ENCODE measurements around the gene SENP5. TPM values are rescaled to one million over a fixed set of nuclear protein-coding genes. Genes with fewer than 3 reads are reported as not detected.

Gene SENP5
- total and polyA plus RNA-seq, 2 experiments from 2014 or later: 16.9 to 36.2 TPM

- peaks cover 6% of the 10 kb centered on the region; the same call in 1 of the 2 replicates for H3K36me3 ChIP-seq (ENCODE audit: low read depth)
- H3K9me2 ChIP-seq (ENCODE audit: insufficient read depth): no peaks in the 10 kb centered on the region
- no peaks in the 10 kb centered on the region for H3K27me3 ChIP-seq (replicated peaks; ENCODE audit: insufficient read depth)
- H3K79me2 ChIP-seq (ENCODE audit: insufficient read depth): peaks cover 94% of the 10 kb centered on the region
- H3K9me3 ChIP-seq (ENCODE audit: low read depth): no peaks in the 10 kb centered on the region
- H4K20me1 ChIP-seq (ENCODE audit: insufficient read depth): no peaks in the 10 kb centered on the region; the same call in 1 of the 2 replicates
- H3K4me2 ChIP-seq (ENCODE audit: unreplicated experiment): no peak overlapping the region
- DNase-seq: no peak
- H3K4me3 ChIP-seq: no peak overlapping the region
- H3F3A ChIP-seq (ENCODE audit: insufficient read depth): 0 out of 2 replicates have a peak, but pooled peaks cover under 1% of the 10 kb centered on the region
- no peak for TF ChIP-seq EZH2 (IDR thresholded peaks at IDR 0.05; ENCODE audit: insufficient read depth, poor library complexity, severe bottlenecking)
- TF ChIP-seq EZH2phosphoT487 (IDR thresholded peaks at IDR 0.05; ENCODE audit: insufficient read depth, low read depth): no peak
- in situ Hi-C loops (cut with MboI): no loop called here
- no peaks in the 10 kb centered on the region for H3K4me1 ChIP-seq (ENCODE audit: insufficient read depth)
- no peak overlapping the region for H3K9ac ChIP-seq
- no peak overlapping the region for H2AFZ ChIP-seq
- H3K27ac ChIP-seq: no peak overlapping the region
- 97 to 99% methylated on average over 13 of the region's 13 CpGs for WGBS, 2 experiments (ENCODE audit: low coverage in 1 of 2, low lambda C conversion rate in 2 of 2, missing lambda C conversion rate in 2 of 2)
These were observed 27.0 kb downstream of the SENP5 start for GRCh38 chr3:196894557-196895295.

GRCh38 chr3:196896229-196896628 is 28.5 kb downstream of the SENP5 start:
- Histone ChIP-seq H3K4me1 (ENCODE audit: insufficient read depth) (no peaks in the 10 kb centered on the region), H2AFZ (no peak overlapping the region), H4K20me1 (ENCODE audit: insufficient read depth) (no peaks in the 10 kb centered on the region), H3F3A (ENCODE audit: insufficient read depth) (no peaks in the 10 kb centered on the region), H3K4me2 (ENCODE audit: unreplicated experiment) (no peak overlapping the region), H3K27me3 (replicated peaks; ENCODE audit: insufficient read depth) (no peaks in the 10 kb centered on the region), H3K4me3 (no peak overlapping the region), H3K9ac (no peak overlapping the region), H3K79me2 (ENCODE audit: insufficient read depth) (peaks cover 89% of the 10 kb centered on the region), H3K9me2 (ENCODE audit: insufficient read depth) (no peaks in the 10 kb centered on the region), H3K27ac (no peak overlapping the region), H3K36me3 (ENCODE audit: low read depth) (peaks cover 14% of the 10 kb centered on the region; the same call in 1 of the 2 replicates), H3K9me3 (ENCODE audit: low read depth) (no peaks in the 10 kb centered on the region)
- DNase-seq: no peak
- WGBS, 2 experiments (ENCODE audit: low coverage in 1 of 2, low lambda C conversion rate in 2 of 2, missing lambda C conversion rate in 2 of 2): 98 to 100% methylated on average over 6 of the region's 6 CpGs
- TF ChIP-seq EZH2 (IDR thresholded peaks at IDR 0.05; ENCODE audit: insufficient read depth, poor library complexity, severe bottlenecking) (no peak), EZH2phosphoT487 (IDR thresholded peaks at IDR 0.05; ENCODE audit: insufficient read depth, low read depth) (no peak)
- in situ Hi-C loops (cut with MboI): no loop called here

DNA sequence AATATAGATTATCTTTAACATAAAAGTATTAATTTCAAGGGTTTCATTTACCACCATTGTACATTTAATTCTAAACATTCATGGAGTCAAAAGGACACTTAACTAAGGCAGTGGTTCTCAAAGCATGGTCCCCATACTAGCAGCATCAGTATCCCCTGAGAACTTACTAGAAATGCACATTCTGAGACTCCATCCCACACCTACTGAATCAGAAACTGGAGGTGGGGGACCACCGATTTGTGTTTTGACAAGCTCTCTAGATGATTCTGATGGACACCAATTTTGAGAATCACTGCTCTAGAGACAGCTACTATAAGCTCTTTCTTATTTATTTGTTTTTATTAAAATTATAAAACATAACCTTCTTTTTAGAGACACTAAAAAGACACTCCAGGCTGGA is 34.0 kb downstream of the SENP5 start:
- Histone ChIP-seq H3K4me2 (ENCODE audit: unreplicated experiment) (no peak overlapping the region), H4K20me1 (ENCODE audit: insufficient read depth) (no peaks in the 10 kb centered on the region), H3K4me1 (ENCODE audit: insufficient read depth) (no peaks in the 10 kb centered on the region), H3K79me2 (ENCODE audit: insufficient read depth) (peaks cover 34% of the 10 kb centered on the region), H3K27ac (no peak overlapping the region), H3K27me3 (replicated peaks; ENCODE audit: insufficient read depth) (no peaks in the 10 kb centered on the region), H3K9me2 (ENCODE audit: insufficient read depth) (no peaks in the 10 kb centered on the region), H3K9me3 (ENCODE audit: low read depth) (no peaks in the 10 kb centered on the region), H3K4me3 (no peak overlapping the region), H3F3A (ENCODE audit: insufficient read depth) (no peaks in the 10 kb centered on the region), H2AFZ (no peak overlapping the region), H3K36me3 (ENCODE audit: low read depth) (peaks cover 51% of the 10 kb centered on the region), H3K9ac (no peak overlapping the region)
- in situ Hi-C loops (cut with MboI): no loop called here
- no peak for DNase-seq
- WGBS, 2 experiments (ENCODE audit: low coverage in 1 of 2, low lambda C conversion rate in 2 of 2, missing lambda C conversion rate in 2 of 2): 100% methylated on average over 1 of the region's 1 CpG
- no peak for TF ChIP-seq EZH2phosphoT487 (IDR thresholded peaks at IDR 0.05; ENCODE audit: insufficient read depth, low read depth)
- TF ChIP-seq EZH2 (IDR thresholded peaks at IDR 0.05; ENCODE audit: insufficient read depth, poor library complexity, severe bottlenecking): no peak

GRCh38 chr3:196902296-196902695 is 34.6 kb downstream of the SENP5 start:
- peaks cover 29% of the 10 kb centered on the region for H3K79me2 ChIP-seq (ENCODE audit: insufficient read depth)
- H3K27me3 ChIP-seq (replicated peaks; ENCODE audit: insufficient read depth): no peaks in the 10 kb centered on the region
- DNase-seq: no peak
- no peak overlapping the region for H3K9ac ChIP-seq
- no peak overlapping the region for H3K4me3 ChIP-seq
- peaks cover 51% of the 10 kb centered on the region for H3K36me3 ChIP-seq (ENCODE audit: low read depth)
- H4K20me1 ChIP-seq (ENCODE audit: insufficient read depth): no peaks in the 10 kb centered on the region
- in situ Hi-C loops (cut with MboI): no loop called here
- TF ChIP-seq EZH2 (IDR thresholded peaks at IDR 0.05; ENCODE audit: insufficient read depth, poor library complexity, severe bottlenecking) (no peak), EZH2phosphoT487 (IDR thresholded peaks at IDR 0.05; ENCODE audit: insufficient read depth, low read depth) (no peak)
- H3K9me2 ChIP-seq (ENCODE audit: insufficient read depth): no peaks in the 10 kb centered on the region
- H3K27ac ChIP-seq: no peak overlapping the region
- no peaks in the 10 kb centered on the region for H3K9me3 ChIP-seq (ENCODE audit: low read depth)
- H2AFZ ChIP-seq: no peak overlapping the region
- no peak overlapping the region for H3K4me2 ChIP-seq (ENCODE audit: unreplicated experiment)
- no peaks in the 10 kb centered on the region for H3F3A ChIP-seq (ENCODE audit: insufficient read depth)
- no peaks in the 10 kb centered on the region for H3K4me1 ChIP-seq (ENCODE audit: insufficient read depth)
- 59 to 75% methylated on average over 1 of the region's 1 CpG for WGBS, 2 experiments (ENCODE audit: low coverage in 1 of 2, low lambda C conversion rate in 2 of 2, missing lambda C conversion rate in 2 of 2)

Data from GM23248 (cell line).